Heart left ventricle (tissue), 16 donors: ENCODE results near the gene SYP. TPM values are rescaled to one million over a fixed set of nuclear protein-coding genes. Genes with fewer than 3 reads are reported as not detected.

Experiments
- ATAC-seq, 4 donors: fragments of 200-7000 bp; cut with Tn5 transposase; one replicate each; pipeline ENCODE4 v1.9.1; 2020 to 2022; ENCODE audit warnings: moderate library complexity in 4 of 4, mild to moderate bottlenecking in 3 of 4, moderate number of reproducible peaks in 1 of 4
- DNase-seq, 5 donors: peaks; one replicate each; pipeline ENCODE4 v3.0.0-alpha.2; 2020
- H3K27ac ChIP-seq, 12 donors: fragments of 200-600 bp; sonication (generic) in 4 of 12; one replicate each; pipeline versions ENCODE4 v1.5.0 to v1.8.0; 2016 to 2022; ENCODE audit warnings: mild to moderate bottlenecking in 2 of 12
- H3K27me3 ChIP-seq, 9 donors: fragments of 200-600 bp; sonication (generic) in 2 of 9; one replicate each; pipeline versions ENCODE4 v1.5.1 to v1.8.0; 2016 to 2022; ENCODE audit warnings: mild to moderate bottlenecking in 3 of 9
- H3K36me3 ChIP-seq, 9 donors: fragments of 200-600 bp; sonication (generic) in 2 of 9; one replicate each; pipeline versions ENCODE4 v1.5.0 to v1.8.0; 2018 to 2022; ENCODE audit warnings: mild to moderate bottlenecking in 2 of 9
- H3K4me1 ChIP-seq, 12 donors: fragments of 200-600 bp; sonication (generic) in 4 of 12; one replicate each; pipeline versions ENCODE4 v1.5.0 to v1.8.0; 2016 to 2022; ENCODE audit warnings: mild to moderate bottlenecking in 3 of 12
- H3K4me3 ChIP-seq, 12 donors: fragments of 200-600 bp; sonication (generic) in 4 of 12; one replicate each; pipeline versions ENCODE4 v1.5.0 to v1.8.0; 2017 to 2022; ENCODE audit warnings: mild to moderate bottlenecking in 9 of 12, moderate library complexity in 4 of 12
- H3K9me3 ChIP-seq, 12 donors: fragments of 200-600 bp; sonication (generic) in 4 of 12; one replicate each; pipeline versions ENCODE4 v1.5.0 to v1.8.0; 2016 to 2022; ENCODE audit warnings: mild to moderate bottlenecking in 1 of 12
- POLR2A ChIP-seq, 2 donors: fragments of 450-650 bp; IDR thresholded peaks; one replicate each; pipeline ENCODE4 v1.6.1; 2017; ENCODE audit warnings: antibody characterized with exemption in 2 of 2, mild to moderate bottlenecking in 2 of 2, moderate library complexity in 2 of 2
- WGBS, 4 donors: extraction: QIAGEN DNeasy Blood & Tissue Kit in 2 of 4; methylation state at CpG; one replicate each; pipeline versions ENCODE4 v1.1.5 to v1.1.7; 2013 to 2018; 5-methylcytosine and 5-hydroxymethylcytosine counted together
- intact Hi-C, 10 donors: fragments of 100-400 bp; cut with DNase I; formaldehyde crosslinking; loops; one replicate each; pipeline versions ENCODE4 v1.11.1 to v1.14.2; 2022
- polyA plus RNA-seq, 2 donors: library from polyadenylated mRNA; stranded (reverse); fragments of 200-250 nt; gene quantifications; one replicate each; pipeline ENCODE4 v1.2.3, GENCODE V29; 2013
- total RNA-seq, 9 donors: library from RNA; depleted of rRNA in 2 of 9; stranded (reverse); fragments of >200 nt in 2 of 9; fragmentation: NEBNext Ultra II Directional in 3 of 9; extraction: Animal tissue kit (Norgen Biotek cat#: 25700) in 3 of 9; gene quantifications; one replicate each; pipeline versions ENCODE4 v1.1.0 to v1.2.4, GENCODE V29; 2016 to 2023
- TF ChIP-seq, protein P1 (sequence below), 12 donors: fragments of 200-600 bp; sonication (generic) in 4 of 12; IDR thresholded peaks; one replicate each; pipeline versions ENCODE4 v1.5.0 to v1.8.0; 2018 to 2022; ENCODE audit warnings: antibody characterized with exemption in 12 of 12, mild to moderate bottlenecking in 5 of 12
- donor health status: ischemic (EF 13 %, LVEDD 7.1; RV severe dilation, severe dysfunction).
- donor health status: healthy with polysubstance abuse.
- donor health status: DM: no; HTN: yes; CAD: no.
- donor health status: DM: no; HTN: no; CAD: no.
- donor health status: ischemic (EF 25% LVEDD 6.9; RV normal size, moderate dysfunction).
- donor health status: ischemic (EF 25% LVEDD 5.7; RV mildly dilated, moderate dysfunction).
- donor health status: healthy.
- donor health status: DM: yes; HTN: yes; CAD: no.
- donor health status: ischemic (EF 35%, LVEDD 5.7; RV mildly dilated, moderate dysfunction).
- donor health status: nonischemic (EF 11% LVEDD 7.7; RV severe dilation, severe dysfunction).
- donor health status: DM: yes; HTN: yes; CAD: no.
- donor health status: PGD.
- donor health status: ischemic (EF 29% LVEDD 5.4; RV normal size, mild dysfunction).
- donor health status: nonischemic (EF 23%, LVEDD 6.1; RV moderate dilation, normal function).

Gene SYP
- total and polyA plus RNA-seq, 11 donors, result 0.49 to 3.7 (median 1.3) TPM

DNA sequence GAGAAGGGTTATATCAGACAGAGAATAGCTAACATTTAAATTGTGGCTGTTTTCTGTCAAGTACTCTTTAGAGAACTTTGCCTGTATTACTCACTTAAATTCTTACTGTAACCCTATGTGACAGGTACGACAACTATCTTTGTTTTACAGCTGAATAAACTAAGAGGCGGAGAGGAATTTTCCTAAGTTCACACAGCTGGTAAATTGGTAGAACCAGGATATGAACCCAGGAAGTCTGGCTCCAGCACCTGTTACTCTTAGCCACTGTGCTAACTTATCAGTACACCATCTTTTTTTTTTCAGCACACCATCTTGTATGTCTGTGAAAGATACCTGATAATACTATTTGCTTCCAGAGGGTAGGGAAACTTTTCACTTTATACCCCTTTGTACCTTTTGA lies 2.0 kb upstream of the SYP start:
- WGBS, 4 donors, result 83 to 89% (median 88%) methylated on average over 2 of the region's 2 CpGs
- Histone ChIP-seq H3K36me3 (no peaks in the 10 kb centered on the region), H3K27ac (no peak overlapping the region), H3K9me3 (no peaks in the 10 kb centered on the region), H3K27me3 (peaks cover 0 to 3% (median 0%) of the 10 kb centered on the region in 9 donors), H3K4me3 (no peak overlapping the region), H3K4me1 (peaks cover 0 to 11% (median 2%) of the 10 kb centered on the region in 12 donors)
- ATAC-seq, result no peak
- no peak for DNase-seq
- intact Hi-C loops, result loop anchor here in 1 of 10 donors (10.0 kb wide), 1 partner anchor 63 kb away; the partner anchor contains the start of genes FOXP3 and PPP1R3F
- no peak for TF ChIP-seq POLR2A (IDR thresholded peaks at IDR 0.05)
- TF ChIP-seq, protein P1, sequence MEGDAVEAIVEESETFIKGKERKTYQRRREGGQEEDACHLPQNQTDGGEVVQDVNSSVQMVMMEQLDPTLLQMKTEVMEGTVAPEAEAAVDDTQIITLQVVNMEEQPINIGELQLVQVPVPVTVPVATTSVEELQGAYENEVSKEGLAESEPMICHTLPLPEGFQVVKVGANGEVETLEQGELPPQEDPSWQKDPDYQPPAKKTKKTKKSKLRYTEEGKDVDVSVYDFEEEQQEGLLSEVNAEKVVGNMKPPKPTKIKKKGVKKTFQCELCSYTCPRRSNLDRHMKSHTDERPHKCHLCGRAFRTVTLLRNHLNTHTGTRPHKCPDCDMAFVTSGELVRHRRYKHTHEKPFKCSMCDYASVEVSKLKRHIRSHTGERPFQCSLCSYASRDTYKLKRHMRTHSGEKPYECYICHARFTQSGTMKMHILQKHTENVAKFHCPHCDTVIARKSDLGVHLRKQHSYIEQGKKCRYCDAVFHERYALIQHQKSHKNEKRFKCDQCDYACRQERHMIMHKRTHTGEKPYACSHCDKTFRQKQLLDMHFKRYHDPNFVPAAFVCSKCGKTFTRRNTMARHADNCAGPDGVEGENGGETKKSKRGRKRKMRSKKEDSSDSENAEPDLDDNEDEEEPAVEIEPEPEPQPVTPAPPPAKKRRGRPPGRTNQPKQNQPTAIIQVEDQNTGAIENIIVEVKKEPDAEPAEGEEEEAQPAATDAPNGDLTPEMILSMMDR (IDR thresholded peaks at IDR 0.05), result no peak

DNA sequence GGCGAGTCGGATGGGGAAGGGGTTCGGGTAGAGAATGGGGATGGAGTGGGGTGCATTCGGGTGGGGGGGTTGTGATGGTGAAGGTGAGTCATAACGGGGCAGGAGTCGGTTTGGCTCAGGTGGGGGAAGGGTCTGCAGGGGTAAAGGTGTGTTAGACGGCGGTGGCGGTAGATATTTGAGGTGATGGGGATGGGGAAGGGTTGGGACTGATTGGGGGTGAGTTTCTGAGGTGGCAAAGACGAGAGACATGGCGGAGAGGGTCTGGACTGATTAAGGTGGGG lies 738 bp downstream of the SYP start:
- no peaks in the 10 kb centered on the region for H3K27me3 ChIP-seq
- H3K36me3 ChIP-seq, result no peaks in the 10 kb centered on the region
- H3K9me3 ChIP-seq, result no peaks in the 10 kb centered on the region
- 6 to 51% (median 26%) methylated on average over 11 of the region's 11 CpGs for WGBS, 4 donors
- H3K4me1 ChIP-seq, result peaks cover 0 to 11% (median 2%) of the 10 kb centered on the region in 12 donors
- no peak overlapping the region for H3K27ac ChIP-seq
- DNase-seq (no peak), ATAC-seq (no peak)
- intact Hi-C loops, result loop anchor here in 4 of 10 donors (5.0 to 10.0 kb wide), 4 partner anchors 66 to 726 kb away; partner anchors contain the start of genes CLCN5 (in 1 of the 4), FOXP3 (in 1 of the 4) and PPP1R3F (in 1 of the 4)
- peak overlapping the region in 1 of 12 donors; percentile 49 for H3K4me3 ChIP-seq
- TF ChIP-seq, protein P1 (IDR thresholded peaks at IDR 0.05), result no peak
- TF ChIP-seq POLR2A (IDR thresholded peaks at IDR 0.05), result no peak

DNA sequence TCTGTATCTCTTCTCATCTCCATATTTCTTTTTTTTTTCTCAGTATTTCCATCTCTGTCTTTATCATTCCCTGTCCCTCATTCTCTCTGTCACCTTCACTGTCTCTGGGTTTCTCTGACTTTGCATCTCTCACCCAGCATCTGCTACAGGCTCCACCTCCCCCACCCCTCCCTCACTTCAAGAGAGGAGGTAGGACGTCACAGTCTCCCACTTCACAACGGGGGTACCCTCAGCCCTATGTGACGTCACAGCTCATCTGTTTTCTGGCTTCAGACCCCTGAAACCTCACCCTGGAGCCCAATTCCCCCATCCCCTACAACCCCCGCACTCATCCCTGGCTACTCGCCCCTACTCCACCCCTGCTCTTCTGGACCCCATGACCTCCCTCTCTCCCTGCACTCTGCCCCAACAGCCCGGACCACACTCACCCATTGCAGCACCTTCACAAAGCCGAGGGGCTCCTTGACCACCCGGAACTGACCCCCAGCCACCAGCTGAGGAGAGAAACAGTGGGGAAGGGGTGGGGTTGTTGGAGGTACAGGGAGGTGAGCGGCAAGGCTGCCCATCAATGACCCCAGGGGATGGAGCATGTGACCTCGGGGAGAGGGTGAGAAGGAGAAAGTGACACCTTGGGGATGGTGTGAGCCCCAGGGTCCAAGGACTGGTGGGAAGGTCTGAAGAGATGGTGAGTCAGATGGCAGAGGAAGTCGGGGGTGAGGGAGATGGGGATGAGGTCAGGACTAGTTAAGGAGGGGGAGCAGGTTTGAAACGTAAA lies 1.3 kb downstream of the SYP start:
- H3K9me3 ChIP-seq, result no peaks in the 10 kb centered on the region
- no peak for DNase-seq
- intact Hi-C loops, result loop anchor here in 4 of 10 donors (5.0 to 10.0 kb wide), 4 partner anchors 66 to 726 kb away; partner anchors contain the start of genes CLCN5 (in 1 of the 4), FOXP3 (in 1 of the 4) and PPP1R3F (in 1 of the 4)
- TF ChIP-seq POLR2A (IDR thresholded peaks at IDR 0.05), result no peak
- TF ChIP-seq, protein P1 (IDR thresholded peaks at IDR 0.05), result no peak
- no peak overlapping the region for H3K4me3 ChIP-seq
- H3K27me3 ChIP-seq, result no peaks in the 10 kb centered on the region
- H3K27ac ChIP-seq, result no peak overlapping the region
- ATAC-seq, result no peak
- H3K4me1 ChIP-seq, result peaks cover 0 to 11% (median 2%) of the 10 kb centered on the region in 12 donors
- no peaks in the 10 kb centered on the region for H3K36me3 ChIP-seq
- 9 to 46% (median 28%) methylated on average over 12 of the region's 12 CpGs for WGBS, 4 donors

DNA sequence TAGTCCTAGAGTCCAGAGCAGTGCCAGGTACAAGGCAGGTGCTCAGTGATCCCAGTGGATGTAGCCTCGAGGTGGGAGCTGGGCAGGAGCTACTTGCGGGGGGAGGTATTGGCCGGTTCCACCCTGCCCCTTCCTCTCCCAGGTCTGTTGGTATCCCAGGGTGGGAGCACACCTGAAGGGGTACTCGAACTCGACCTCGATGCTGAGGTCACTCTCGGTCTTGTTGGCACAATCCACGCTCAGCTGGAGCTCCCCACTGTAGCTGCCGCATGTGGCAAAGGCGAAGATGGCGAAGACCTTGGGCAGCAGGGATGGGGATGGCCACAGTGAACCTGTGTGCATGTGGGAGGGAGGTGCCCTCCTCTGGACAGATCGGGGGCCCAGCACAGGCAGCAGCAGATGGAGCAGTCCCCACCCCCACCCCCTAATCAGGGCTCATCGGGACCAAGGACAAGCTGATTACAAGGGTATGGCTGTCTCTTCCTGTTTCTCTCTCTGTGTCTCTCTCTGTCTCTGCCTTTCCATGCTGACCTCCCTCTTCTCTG lies 2.4 kb downstream of the SYP start:
- TF ChIP-seq, protein P1 (IDR thresholded peaks at IDR 0.05), result no peak
- TF ChIP-seq POLR2A (IDR thresholded peaks at IDR 0.05), result no peak
- no peak overlapping the region for H3K4me3 ChIP-seq
- no peaks in the 10 kb centered on the region for H3K9me3 ChIP-seq
- H3K27me3 ChIP-seq, result no peaks in the 10 kb centered on the region
- WGBS, 4 donors, result 64 to 77% (median 68%) methylated on average over 12 to 13 of the region's 13 CpGs
- no peak for ATAC-seq
- intact Hi-C loops, result loop anchor here in 4 of 10 donors (5.0 to 10.0 kb wide), 4 partner anchors 67 to 727 kb away; partner anchors contain the start of genes CLCN5 (in 1 of the 4), FOXP3 (in 1 of the 4) and PPP1R3F (in 1 of the 4)
- no peak for DNase-seq
- no peaks in the 10 kb centered on the region for H3K36me3 ChIP-seq
- H3K4me1 ChIP-seq, result peaks cover 0 to 11% (median 2%) of the 10 kb centered on the region in 12 donors
- no peak overlapping the region for H3K27ac ChIP-seq
